HepG2 (cell line): ENCODE measurements around the gene SRC. TPM values are rescaled to one million over a fixed set of nuclear protein-coding genes. Genes with fewer than 3 reads are reported as not detected.

ENCODE experiments used
- ATAC-seq: fragments of 200-7000 bp; cut with Tn5 transposase; 3 replicates; pipeline ENCODE4 v1.9.1; 2020; ENCODE audit warnings: mild to moderate bottlenecking, moderate library complexity
- BruUV-seq: library from RNA; stranded (reverse); fragments of 400-500 nt; replicated peaks from 2 replicates; lab custom pipeline; 2021; lab: Mats Ljungman, UMichigan
- CTCF ChIA-PET: fragments of 300-600 bp; formaldehyde crosslinking; extraction: SDS; loops from one replicate; lab custom pipeline; 2021; ENCODE audit warnings: low total read pairs, inconsistent platforms, low intra/inter-chr PET ratio; lab: Yijun Ruan, JAX
- POLR2A ChIA-PET: fragments of 350-600 bp; sonication (Branson Sonifier 250); formaldehyde crosslinking; loops from one replicate; lab custom pipeline; 2020; ENCODE audit warnings: antibody characterized with exemption, inconsistent platforms; lab: Yijun Ruan, JAX
- DNase-seq: peaks from one replicate; pipeline ENCODE4 v3.0.0-alpha.2; 2015; ENCODE audit warnings: low spot score
- FAIRE-seq: peaks from 3 replicates; lab custom pipeline; 2011; peaks lifted over from hg19 to GRCh38; lab: Jason Lieb, UNC
- H2AFZ ChIP-seq: one replicate; pipeline ENCODE4 v1.6.1; 2011; ENCODE audit warnings: low read length, inconsistent platforms
- H3K27ac ChIP-seq: fragments of 300-600 bp; 3 replicates; pipeline ENCODE4 v1.8.0; 2011; ENCODE audit warnings: mixed run types, mild to moderate bottlenecking, mixed read lengths, low read length, inconsistent platforms; ENCODE audit not compliant: insufficient read depth; ENCODE audit errors: extremely low read length
- H3K27me3 ChIP-seq, 2 experiments: fragments of 200-600 bp in 1 of 2; 2 replicates in 1 of 2; 3 replicates in 1 of 2; pipeline versions ENCODE4 v1.6.0 to v1.8.0; 2011; ENCODE audit warnings: low read length in 2 of 2, mild to moderate bottlenecking in 2 of 2, moderate library complexity in 2 of 2, inconsistent platforms in 1 of 2; ENCODE audit not compliant: insufficient read depth in 2 of 2, control insufficient read depth in 1 of 2
- H3K36me3 ChIP-seq, 2 experiments: fragments of 200-600 bp in 1 of 2; replicated peaks in 1 of 2; 2 replicates in 1 of 2; 3 replicates in 1 of 2; pipeline versions ENCODE4 v1.5.1 to v1.8.0; 2011; ENCODE audit warnings: low read length in 2 of 2, inconsistent platforms in 1 of 2; ENCODE audit not compliant: insufficient read depth in 2 of 2, control insufficient read depth in 1 of 2
- H3K4me1 ChIP-seq: 2 replicates; pipeline ENCODE4 v1.5.1; 2012; ENCODE audit warnings: low read length, inconsistent platforms; ENCODE audit not compliant: insufficient read depth
- H3K4me2 ChIP-seq: 2 replicates; pipeline ENCODE4 v1.6.0; 2011; ENCODE audit warnings: low read depth, low read length, inconsistent platforms
- H3K4me3 ChIP-seq, 3 experiments: fragments of 200-600 bp in 1 of 3; sonication (generic), shearing (Covaris generic) in 1 of 3; replicated peaks in 1 of 3; 2 replicates each; pipeline ENCODE4 v1.5.1; 2011 to 2016; ENCODE audit warnings: low read length in 3 of 3, inconsistent platforms in 2 of 3, low read depth in 2 of 3, mild to moderate bottlenecking in 2 of 3, control low read depth in 1 of 3, mixed read lengths in 1 of 3; ENCODE audit not compliant: insufficient read depth in 1 of 3
- H3K79me2 ChIP-seq: one replicate; pipeline ENCODE4 v1.6.1; 2011; ENCODE audit warnings: low read length, inconsistent platforms; ENCODE audit not compliant: insufficient read depth
- H3K9ac ChIP-seq: 2 replicates; pipeline ENCODE4 v1.6.0; 2011; ENCODE audit warnings: mild to moderate bottlenecking, low read depth, low read length, inconsistent platforms; ENCODE audit not compliant: insufficient read depth
- H3K9me3 ChIP-seq: 2 replicates; pipeline ENCODE4 v1.5.1; 2012; ENCODE audit warnings: mild to moderate bottlenecking, low read length
- H4K20me1 ChIP-seq: 2 replicates; pipeline ENCODE4 v1.6.0; 2011; ENCODE audit warnings: inconsistent platforms, mild to moderate bottlenecking, low read length, moderate library complexity; ENCODE audit not compliant: insufficient read depth
- ADNP ChIP-seq: sonication (generic); formaldehyde crosslinking; IDR thresholded peaks from 2 replicates; pipeline ENCODE4 v1.4.0; 2020; ENCODE audit warnings: missing genetic modification reagents
- AHR ChIP-seq: IDR thresholded peaks from 2 replicates; pipeline ENCODE4 v1.6.1; 2018; ENCODE audit warnings: missing genetic modification reagents, missing compliant biosample characterization
- ATF7 ChIP-seq, 2 experiments: fragments of 450-650 bp in 1 of 2; sonication (generic) in 1 of 2; formaldehyde crosslinking in 1 of 2; IDR thresholded peaks; 2 replicates each; pipeline versions ENCODE4 v1.4.0 to v1.6.1; 2016 to 2020; ENCODE audit warnings: antibody characterized with exemption in 1 of 2, mild to moderate bottlenecking in 1 of 2, missing genetic modification reagents in 1 of 2
- CBFB ChIP-seq: sonication (generic); formaldehyde crosslinking; IDR thresholded peaks from 2 replicates; pipeline ENCODE4 v1.4.0; 2020; ENCODE audit warnings: missing genetic modification reagents
- EZH2 ChIP-seq: conservative IDR thresholded peaks from 2 replicates; pipeline ENCODE4 v1.6.1; 2012; ENCODE audit warnings: mild to moderate bottlenecking, low read depth, low read length, moderate library complexity
- HIVEP1 ChIP-seq: sonication (generic); formaldehyde crosslinking; IDR thresholded peaks from 2 replicates; pipeline ENCODE4 v1.4.0; 2020; ENCODE audit warnings: mild to moderate bottlenecking, missing genetic modification reagents
- ISL2 ChIP-seq: sonication (generic); formaldehyde crosslinking; IDR thresholded peaks from 2 replicates; pipeline ENCODE4 v1.5.0; 2020; ENCODE audit warnings: missing genetic modification reagents
- KDM6A ChIP-seq: IDR thresholded peaks from 2 replicates; pipeline ENCODE4 v1.6.1; 2016; ENCODE audit warnings: low read depth
- MTF2 ChIP-seq: sonication (generic); formaldehyde crosslinking; IDR thresholded peaks from 2 replicates; pipeline ENCODE4 v1.5.0; 2020; ENCODE audit warnings: missing genetic modification reagents, borderline replicate concordance
- NFIB ChIP-seq: sonication (generic); formaldehyde crosslinking; IDR thresholded peaks from 2 replicates; pipeline ENCODE4 v1.9.0; 2021; ENCODE audit warnings: missing genetic modification reagents, mild to moderate bottlenecking, borderline replicate concordance
- PHF8 ChIP-seq: sonication (generic); formaldehyde crosslinking; IDR thresholded peaks from 2 replicates; pipeline ENCODE4 v1.5.0; 2020; ENCODE audit warnings: missing genetic modification reagents
- TRIM24 ChIP-seq: sonication (generic); formaldehyde crosslinking; IDR thresholded peaks from 2 replicates; pipeline ENCODE4 v1.8.0; 2022; ENCODE audit warnings: mild to moderate bottlenecking, missing genetic modification reagents
- ZC3H13 ChIP-seq: sonication (generic); formaldehyde crosslinking; IDR thresholded peaks from 2 replicates; pipeline ENCODE4 v1.8.1; 2023; ENCODE audit warnings: mild to moderate bottlenecking, missing genetic modification reagents, moderate library complexity
- ZNF101 ChIP-seq: sonication (generic); formaldehyde crosslinking; IDR thresholded peaks from 2 replicates; pipeline ENCODE4 v1.4.0; 2020; ENCODE audit warnings: mild to moderate bottlenecking, low read depth, missing genetic modification reagents, borderline replicate concordance
- ZNF205 ChIP-seq: IDR thresholded peaks from 2 replicates; pipeline ENCODE4 v1.6.1; 2018; ENCODE audit warnings: missing biosample characterization, missing genetic modification reagents
- ZNF766 ChIP-seq: sonication (generic); formaldehyde crosslinking; IDR thresholded peaks from 2 replicates; pipeline ENCODE4 v1.5.0; 2020; ENCODE audit warnings: missing genetic modification reagents, borderline replicate concordance
- ZSCAN12 ChIP-seq: sonication (generic); formaldehyde crosslinking; IDR thresholded peaks from 2 replicates; pipeline ENCODE4 v1.9.0; 2021; ENCODE audit warnings: mild to moderate bottlenecking, missing genetic modification reagents
- ZSCAN29 ChIP-seq: sonication (generic); formaldehyde crosslinking; conservative IDR thresholded peaks from 2 replicates; pipeline ENCODE4 v1.4.0; 2020; ENCODE audit warnings: mild to moderate bottlenecking, missing genetic modification reagents
- WGBS: methylation state at CpG from one replicate; pipeline ENCODE4 v1.1.6; 2017; ENCODE audit warnings: low lambda C conversion rate; 5-methylcytosine and 5-hydroxymethylcytosine counted together
- in situ Hi-C: cut with HindIII; loops from 2 replicates; pipeline ENCODE4 v1.10.0; 2017; ENCODE audit warnings: low pct_unique_long_range_greater_than_20kb; ENCODE audit not compliant: extremely low pct_ligation_motif_present
- intact Hi-C: fragments of 100-400 bp; cut with micrococcal nuclease; formaldehyde crosslinking; loops from one replicate; pipeline ENCODE4 v1.10.0; 2022; ENCODE audit not compliant: unreplicated experiment
- polyA plus RNA-seq, 8 experiments: library from polyadenylated mRNA; depleted of rRNA in 3 of 8; stranded (reverse) in 7 of 8; unstranded in 1 of 8; fragments of >200 nt; fragmentation: Illumina TruSeq in 4 of 8; extraction: Trizol in 4 of 8; gene quantifications; 2 replicates each; pipeline versions ENCODE4 v1.2.1 to v1.2.3, GENCODE V29; 2011 to 2016; ENCODE audit warnings: low read depth in 4 of 8, missing spikeins in 1 of 8, mixed read lengths in 1 of 8; ENCODE audit not compliant: insufficient read depth in 1 of 8
- total RNA-seq, 5 experiments: library from RNA; depleted of rRNA; stranded (reverse); fragments of >200 nt; fragmentation: Illumina TruSeq; extraction: Trizol; gene quantifications; 2 replicates each; pipeline ENCODE4 v1.2.3, GENCODE V29; 2016; ENCODE audit warnings: low read depth in 1 of 5
- TF ChIP-seq, protein P1 (sequence below): sonication (generic); formaldehyde crosslinking; IDR thresholded peaks from 2 replicates; pipeline ENCODE4 v1.8.0; 2022; ENCODE audit warnings: missing genetic modification reagents, low read depth, mild to moderate bottlenecking, borderline replicate concordance
- TF ChIP-seq, protein P2 (sequence below): sonication (generic); formaldehyde crosslinking; conservative IDR thresholded peaks from 2 replicates; pipeline ENCODE4 v1.8.0; 2022; ENCODE audit warnings: low read depth, missing genetic modification reagents
- TF ChIP-seq, protein P3 (sequence below): sonication (generic); formaldehyde crosslinking; IDR thresholded peaks from 2 replicates; pipeline ENCODE4 v1.9.0; 2022; ENCODE audit warnings: missing genetic modification reagents, mild to moderate bottlenecking, borderline replicate concordance
- TF ChIP-seq, protein P4 (sequence below): sonication (generic); formaldehyde crosslinking; IDR thresholded peaks from 2 replicates; pipeline ENCODE4 v1.4.0; 2020; ENCODE audit warnings: missing genetic modification reagents; ENCODE audit errors: not compliant biosample characterization

Gene SRC
- total and polyA plus RNA-seq, 2 of the 13 experiments (the other 11 are each of a cell fraction or from before 2014, with no cell fraction given), result 54.7 to 192 TPM

DNA sequence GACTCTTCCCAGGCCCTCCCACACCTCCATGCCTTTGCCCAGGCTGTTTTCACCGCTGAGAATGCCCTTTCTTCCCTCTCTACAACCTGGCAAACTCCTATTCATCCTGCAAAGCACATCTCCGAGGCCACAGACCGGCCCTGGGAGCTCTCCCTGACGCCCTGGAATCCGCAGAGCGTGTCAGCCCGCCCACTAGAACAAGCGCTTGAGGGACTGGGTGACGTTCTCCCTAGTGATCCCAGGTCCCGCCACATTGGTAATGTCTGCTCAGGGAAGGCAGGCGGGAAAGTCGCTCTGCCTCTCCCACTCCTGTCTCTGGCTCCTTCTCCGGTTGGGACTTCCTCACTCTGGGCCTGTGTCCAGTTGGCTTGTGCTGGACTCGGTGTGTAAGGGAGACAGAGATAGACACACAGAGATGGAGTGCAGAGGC, 61.6 kb downstream of the SRC start:
- peak overlapping the region; percentile 80 for H3K4me2 ChIP-seq
- peaks cover 4 to 13% of the 10 kb centered on the region in 2 experiments for H3K36me3 ChIP-seq
- no peak overlapping the region for H3K27ac ChIP-seq
- POLR2A ChIA-PET, result no interaction called here
- CTCF ChIA-PET, result no interaction called here
- peak overlapping the region in 2 of 3 experiments; percentile 3 to 34; a peak in 1 of 6 replicates for H3K4me3 ChIP-seq
- no peak for FAIRE-seq
- intact Hi-C loops (no loop called here), in situ Hi-C loops (loop anchor here (5.0 kb wide), 1 partner anchor 120 kb away; the partner anchor contains the start of gene BLCAP)
- no peaks in the 10 kb centered on the region for H3K9me3 ChIP-seq
- WGBS, result 8% methylated on average over 14 of the region's 14 CpGs
- H4K20me1 ChIP-seq, result no peaks in the 10 kb centered on the region
- ATAC-seq, result peak; percentile 56
- H3K79me2 ChIP-seq, result no peaks in the 10 kb centered on the region
- H3K9ac ChIP-seq, result no peak overlapping the region
- peak; percentile 43 for DNase-seq
- no TSS peak for BruUV-seq
- peaks cover 11 to 53% of the 10 kb centered on the region in 2 experiments for H3K27me3 ChIP-seq
- no peak overlapping the region for H2AFZ ChIP-seq
- peaks cover 54% of the 10 kb centered on the region for H3K4me1 ChIP-seq
- TF ChIP-seq TRIM24 (CRISPR knock-in tag), result no peak
- TF ChIP-seq ZNF766 (CRISPR knock-in tag), result no peak
- no peak for TF ChIP-seq AHR (CRISPR knock-in tag)
- no peak for TF ChIP-seq ISL2 (CRISPR knock-in tag)
- no peak for TF ChIP-seq HIVEP1 (CRISPR knock-in tag)
- TF ChIP-seq, protein P1, sequence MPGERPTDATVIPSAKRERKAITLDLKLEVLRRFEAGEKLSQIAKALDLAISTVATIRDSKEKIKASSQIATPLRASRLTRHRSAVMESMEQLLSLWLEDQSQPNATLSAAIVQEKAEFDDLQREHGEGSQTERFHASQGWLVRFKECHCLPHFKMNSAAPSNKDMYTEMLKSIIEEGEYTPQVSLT (CRISPR knock-in tag), result no peak
- TF ChIP-seq, protein P2, sequence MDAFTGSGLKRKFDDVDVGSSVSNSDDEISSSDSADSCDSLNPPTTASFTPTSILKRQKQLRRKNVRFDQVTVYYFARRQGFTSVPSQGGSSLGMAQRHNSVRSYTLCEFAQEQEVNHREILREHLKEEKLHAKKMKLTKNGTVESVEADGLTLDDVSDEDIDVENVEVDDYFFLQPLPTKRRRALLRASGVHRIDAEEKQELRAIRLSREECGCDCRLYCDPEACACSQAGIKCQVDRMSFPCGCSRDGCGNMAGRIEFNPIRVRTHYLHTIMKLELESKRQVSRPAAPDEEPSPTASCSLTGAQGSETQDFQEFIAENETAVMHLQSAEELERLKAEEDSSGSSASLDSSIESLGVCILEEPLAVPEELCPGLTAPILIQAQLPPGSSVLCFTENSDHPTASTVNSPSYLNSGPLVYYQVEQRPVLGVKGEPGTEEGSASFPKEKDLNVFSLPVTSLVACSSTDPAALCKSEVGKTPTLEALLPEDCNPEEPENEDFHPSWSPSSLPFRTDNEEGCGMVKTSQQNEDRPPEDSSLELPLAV, result no peak
- TF ChIP-seq EZH2, result no peak; the same call in 1 of the 2 replicates
- TF ChIP-seq NFIB (CRISPR knock-in tag), result 0 out of 2 replicates have a peak, but pooled peaks have one; percentile 15
- peak; percentile 28; the same call in 1 of the 2 replicates for TF ChIP-seq ZNF205 (CRISPR knock-in tag)
- TF ChIP-seq CBFB (CRISPR knock-in tag), result no peak
- TF ChIP-seq, protein P3, sequence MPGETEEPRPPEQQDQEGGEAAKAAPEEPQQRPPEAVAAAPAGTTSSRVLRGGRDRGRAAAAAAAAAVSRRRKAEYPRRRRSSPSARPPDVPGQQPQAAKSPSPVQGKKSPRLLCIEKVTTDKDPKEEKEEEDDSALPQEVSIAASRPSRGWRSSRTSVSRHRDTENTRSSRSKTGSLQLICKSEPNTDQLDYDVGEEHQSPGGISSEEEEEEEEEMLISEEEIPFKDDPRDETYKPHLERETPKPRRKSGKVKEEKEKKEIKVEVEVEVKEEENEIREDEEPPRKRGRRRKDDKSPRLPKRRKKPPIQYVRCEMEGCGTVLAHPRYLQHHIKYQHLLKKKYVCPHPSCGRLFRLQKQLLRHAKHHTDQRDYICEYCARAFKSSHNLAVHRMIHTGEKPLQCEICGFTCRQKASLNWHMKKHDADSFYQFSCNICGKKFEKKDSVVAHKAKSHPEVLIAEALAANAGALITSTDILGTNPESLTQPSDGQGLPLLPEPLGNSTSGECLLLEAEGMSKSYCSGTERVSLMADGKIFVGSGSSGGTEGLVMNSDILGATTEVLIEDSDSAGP (CRISPR knock-in tag), result no peak; the same call in 1 of the 2 replicates
- TF ChIP-seq ZC3H13 (CRISPR knock-in tag), result no peak
- no peak for TF ChIP-seq ZSCAN29 (CRISPR knock-in tag)
- TF ChIP-seq, protein P4, sequence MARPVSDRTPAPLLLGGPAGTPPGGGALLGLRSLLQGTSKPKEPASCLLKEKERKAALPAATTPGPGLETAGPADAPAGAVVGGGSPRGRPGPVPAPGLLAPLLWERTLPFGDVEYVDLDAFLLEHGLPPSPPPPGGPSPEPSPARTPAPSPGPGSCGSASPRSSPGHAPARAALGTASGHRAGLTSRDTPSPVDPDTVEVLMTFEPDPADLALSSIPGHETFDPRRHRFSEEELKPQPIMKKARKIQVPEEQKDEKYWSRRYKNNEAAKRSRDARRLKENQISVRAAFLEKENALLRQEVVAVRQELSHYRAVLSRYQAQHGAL (CRISPR knock-in tag), result no peak
- TF ChIP-seq ZNF101, result no peak
- TF ChIP-seq KDM6A (CRISPR knock-in tag), result no peak
- no peak for TF ChIP-seq ADNP (CRISPR knock-in tag)
- no peak for TF ChIP-seq ATF7 (IDR thresholded peaks at IDR 0.05)
- TF ChIP-seq ATF7 (CRISPR knock-in tag; IDR thresholded peaks at IDR 0.05), result peak; percentile 54; the same call in 1 of the 2 replicates
- TF ChIP-seq PHF8 (CRISPR knock-in tag), result no peak
- TF ChIP-seq MTF2 (CRISPR knock-in tag), result no peak
- TF ChIP-seq ZSCAN12 (CRISPR knock-in tag), result no peak
